HepG2 (cell line): ENCODE results near the gene IL4I1. TPM values are rescaled to one million over a fixed set of nuclear protein-coding genes. Genes with fewer than 3 reads are reported as not detected.
A peak's percentile ranks its signal among the peaks of the same experiment; 100 is the strongest.

Experiments
- ARNTL ChIP-seq: sonication (generic); formaldehyde crosslinking; IDR thresholded peaks from 2 replicates; pipeline ENCODE4 v1.4.0; 2020; ENCODE audit warnings: mild to moderate bottlenecking, missing genetic modification reagents
- ASH2L ChIP-seq: fragments of 300-600, 200-600 bp; sonication (generic); IDR thresholded peaks from 2 replicates; pipeline ENCODE4 v1.7.0; 2017; ENCODE audit warnings: low read depth, mild to moderate bottlenecking, moderate library complexity, mixed read lengths, low read length; ENCODE audit not compliant: insufficient read length
- CEBPZ ChIP-seq: IDR thresholded peaks from 2 replicates; pipeline ENCODE4 v1.6.1; 2012; ENCODE audit warnings: low read length, improper control_type of control experiment
- CREB3 ChIP-seq: sonication (generic); formaldehyde crosslinking; IDR thresholded peaks from 2 replicates; pipeline ENCODE4 v1.5.0; 2020; ENCODE audit warnings: missing genetic modification reagents
- CREM ChIP-seq, 2 experiments: sonication (generic) in 1 of 2; formaldehyde crosslinking in 1 of 2; IDR thresholded peaks; 2 replicates each; pipeline versions ENCODE4 v1.4.0 to v1.6.1; 2016 to 2020; ENCODE audit warnings: antibody characterized with exemption in 1 of 2, mild to moderate bottlenecking in 1 of 2, missing genetic modification reagents in 1 of 2
- CTCF ChIP-seq: sonication (generic); formaldehyde crosslinking; IDR thresholded peaks from 2 replicates; pipeline ENCODE4 v1.5.0; 2020; ENCODE audit warnings: mild to moderate bottlenecking, missing genetic modification reagents, moderate library complexity
- DMAP1 ChIP-seq: IDR thresholded peaks from 2 replicates; pipeline ENCODE4 v1.6.1; 2016
- DNMT3B ChIP-seq: conservative IDR thresholded peaks from 2 replicates; pipeline ENCODE4 v1.6.1; 2016; ENCODE audit warnings: missing biosample characterization, control low read depth
- GATAD1 ChIP-seq: IDR thresholded peaks from 2 replicates; pipeline ENCODE4 v1.6.1; 2016; ENCODE audit warnings: missing genetic modification reagents, missing compliant biosample characterization
- IKZF1 ChIP-seq: fragments of 450-650 bp; IDR thresholded peaks from 2 replicates; pipeline ENCODE4 v1.7.1; 2016
- KAT8 ChIP-seq: IDR thresholded peaks from 2 replicates; pipeline ENCODE4 v1.6.1; 2016; ENCODE audit warnings: missing genetic modification reagents, missing compliant biosample characterization
- POLR2AphosphoS5 ChIP-seq: IDR thresholded peaks from 2 replicates; pipeline ENCODE4 v1.6.1; 2012; ENCODE audit warnings: low read depth, low read length
- RXRB ChIP-seq: IDR thresholded peaks from 2 replicates; pipeline ENCODE4 v1.6.1; 2016; ENCODE audit warnings: borderline replicate concordance, missing genetic modification reagents, missing compliant biosample characterization
- SAP130 ChIP-seq: IDR thresholded peaks from 2 replicates; pipeline ENCODE4 v1.6.1; 2016; ENCODE audit warnings: low read depth
- SIX1 ChIP-seq: sonication (generic); formaldehyde crosslinking; IDR thresholded peaks from 2 replicates; pipeline ENCODE4 v1.4.0; 2020; ENCODE audit warnings: missing genetic modification reagents, borderline replicate concordance
- SMYD3 ChIP-seq: sonication (generic); formaldehyde crosslinking; IDR thresholded peaks from 2 replicates; pipeline ENCODE4 v1.8.1; 2023; ENCODE audit warnings: mild to moderate bottlenecking, missing genetic modification reagents
- SOX5 ChIP-seq: IDR thresholded peaks from 2 replicates; pipeline ENCODE4 v1.6.1; 2016; ENCODE audit warnings: borderline replicate concordance
- TAF15 ChIP-seq: fragments of 200-400 bp; formaldehyde crosslinking; IDR thresholded peaks from one replicate; pipeline ENCODE4 v1.6.1; 2018; ENCODE audit warnings: mild to moderate bottlenecking, low read depth, low read length; ENCODE audit not compliant: poor library complexity, severe bottlenecking
- TBX3 ChIP-seq: fragments of 450-650 bp; IDR thresholded peaks from 2 replicates; pipeline ENCODE4 v1.6.1; 2017; ENCODE audit warnings: antibody characterized with exemption, mild to moderate bottlenecking, inconsistent platforms, borderline replicate concordance
- TCF7 ChIP-seq: sonication (generic); IDR thresholded peaks from 2 replicates; pipeline ENCODE4 v1.6.1; 2016; ENCODE audit warnings: antibody characterized with exemption, low read depth
- ZBTB7B ChIP-seq: sonication (generic); formaldehyde crosslinking; IDR thresholded peaks from 2 replicates; pipeline ENCODE4 v1.4.0; 2020; ENCODE audit warnings: missing genetic modification reagents
- ZFX ChIP-seq: sonication (generic); formaldehyde crosslinking; IDR thresholded peaks from 2 replicates; pipeline ENCODE4 v1.4.0; 2020; ENCODE audit warnings: mild to moderate bottlenecking, low read depth, missing genetic modification reagents, moderate library complexity
- ZNF367 ChIP-seq: sonication (generic); formaldehyde crosslinking; IDR thresholded peaks from 2 replicates; pipeline ENCODE4 v1.4.0; 2020; ENCODE audit warnings: missing genetic modification reagents, borderline replicate concordance
- polyA plus RNA-seq, 8 experiments: library from polyadenylated mRNA; depleted of rRNA in 3 of 8; stranded (reverse) in 7 of 8; unstranded in 1 of 8; fragments of >200 nt; fragmentation: Illumina TruSeq in 4 of 8; extraction: Trizol in 4 of 8; gene quantifications; 2 replicates each; pipeline versions ENCODE4 v1.2.1 to v1.2.3, GENCODE V29; 2011 to 2016; ENCODE audit warnings: low read depth in 4 of 8, missing spikeins in 1 of 8, mixed read lengths in 1 of 8; ENCODE audit not compliant: insufficient read depth in 1 of 8
- total RNA-seq, 5 experiments: library from RNA; depleted of rRNA; stranded (reverse); fragments of >200 nt; fragmentation: Illumina TruSeq; extraction: Trizol; gene quantifications; 2 replicates each; pipeline ENCODE4 v1.2.3, GENCODE V29; 2016; ENCODE audit warnings: low read depth in 1 of 5

The IL4I1 gene
- total and polyA plus RNA-seq, 2 of the 13 experiments (the other 11 are each of a cell fraction or from before 2014, with no cell fraction given): not detected

GRCh38 chr19:49929611-49930482, 33.2 kb upstream of the IL4I1 start (continued):
- TF ChIP-seq KAT8: peak; percentile 89
- TF ChIP-seq RXRB: 0 out of 2 replicates have a peak, but pooled peaks have one; percentile 13
- no peak for TF ChIP-seq SIX1 (CRISPR knock-in tag)
- peak; percentile 67 for TF ChIP-seq GATAD1
- no peak for TF ChIP-seq CEBPZ
- TF ChIP-seq TBX3: no peak
- TF ChIP-seq CTCF (CRISPR knock-in tag): no peak
- TF ChIP-seq ZFX (CRISPR knock-in tag): peak; percentile 82
- peak; percentile 73; the same call in 1 of the 2 replicates for TF ChIP-seq DMAP1 (CRISPR knock-in tag)
- TF ChIP-seq SOX5 (CRISPR knock-in tag): peak; percentile 54; the same call in 1 of the 2 replicates
- TF ChIP-seq TAF15: no peak
- TF ChIP-seq SAP130 (CRISPR knock-in tag): peak; percentile 67
- TF ChIP-seq TCF7: no peak
- no peak for TF ChIP-seq IKZF1
- TF ChIP-seq SMYD3 (CRISPR knock-in tag): no peak; the same call in 1 of the 2 replicates
- TF ChIP-seq ASH2L: peak; percentile 74
- TF ChIP-seq ARNTL (CRISPR knock-in tag): no peak; the same call in none of the 2 replicates
- TF ChIP-seq CREM (IDR thresholded peaks at IDR 0.05): peak; percentile 52; the same call in 1 of the 2 replicates
- TF ChIP-seq CREM (CRISPR knock-in tag; IDR thresholded peaks at IDR 0.05): no peak
- peak; percentile 78; the same call in 1 of the 2 replicates for TF ChIP-seq DNMT3B (CRISPR knock-in tag)
- TF ChIP-seq ZNF367 (CRISPR knock-in tag): no peak
- 0 out of 2 replicates have a peak, but pooled peaks have one; percentile 18 for TF ChIP-seq ZBTB7B
- peak; percentile 75; the same call in 1 of the 2 replicates for TF ChIP-seq CREB3 (CRISPR knock-in tag)
- TF ChIP-seq POLR2AphosphoS5: peak; percentile 92
